Measurements from ENCODE around the gene PITX2.

DNA sequence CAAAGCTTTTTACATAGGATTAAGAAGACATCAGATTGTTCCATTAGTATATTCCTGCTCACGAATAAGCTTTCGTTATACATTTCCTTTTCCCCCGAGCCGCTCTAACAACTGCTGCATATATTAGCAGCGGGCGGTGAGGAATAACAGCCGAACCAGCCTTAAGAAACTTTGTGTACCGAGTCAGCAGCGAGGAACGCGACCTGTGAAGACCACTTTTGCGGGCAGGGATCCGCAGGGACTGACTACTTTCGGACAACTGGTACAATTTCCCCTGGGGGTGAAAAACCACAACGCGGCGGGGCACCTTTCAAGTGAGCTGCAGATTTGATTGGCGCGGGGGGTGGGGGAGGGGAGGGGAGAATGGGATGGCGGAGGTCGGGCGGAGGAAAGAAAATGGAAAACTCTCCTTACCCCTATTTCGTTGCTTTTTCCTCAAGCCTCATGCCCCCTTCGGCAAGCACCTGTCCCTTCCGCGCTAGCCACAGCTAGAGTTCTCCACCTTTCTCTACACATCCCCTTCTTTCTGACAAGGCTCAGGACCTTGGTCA lies 5.9 kb upstream of the PITX2 start:
- TF ChIP-seq, protein P1, sequence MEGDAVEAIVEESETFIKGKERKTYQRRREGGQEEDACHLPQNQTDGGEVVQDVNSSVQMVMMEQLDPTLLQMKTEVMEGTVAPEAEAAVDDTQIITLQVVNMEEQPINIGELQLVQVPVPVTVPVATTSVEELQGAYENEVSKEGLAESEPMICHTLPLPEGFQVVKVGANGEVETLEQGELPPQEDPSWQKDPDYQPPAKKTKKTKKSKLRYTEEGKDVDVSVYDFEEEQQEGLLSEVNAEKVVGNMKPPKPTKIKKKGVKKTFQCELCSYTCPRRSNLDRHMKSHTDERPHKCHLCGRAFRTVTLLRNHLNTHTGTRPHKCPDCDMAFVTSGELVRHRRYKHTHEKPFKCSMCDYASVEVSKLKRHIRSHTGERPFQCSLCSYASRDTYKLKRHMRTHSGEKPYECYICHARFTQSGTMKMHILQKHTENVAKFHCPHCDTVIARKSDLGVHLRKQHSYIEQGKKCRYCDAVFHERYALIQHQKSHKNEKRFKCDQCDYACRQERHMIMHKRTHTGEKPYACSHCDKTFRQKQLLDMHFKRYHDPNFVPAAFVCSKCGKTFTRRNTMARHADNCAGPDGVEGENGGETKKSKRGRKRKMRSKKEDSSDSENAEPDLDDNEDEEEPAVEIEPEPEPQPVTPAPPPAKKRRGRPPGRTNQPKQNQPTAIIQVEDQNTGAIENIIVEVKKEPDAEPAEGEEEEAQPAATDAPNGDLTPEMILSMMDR (IDR thresholded peaks at IDR 0.05), result no peak
- TF ChIP-seq POLR2A (IDR thresholded peaks at IDR 0.05), result no peak
- TF ChIP-seq EP300 (IDR thresholded peaks at IDR 0.05; ENCODE audit: low read depth), result no peak
- no peak for TF ChIP-seq POLR2AphosphoS5 (IDR thresholded peaks at IDR 0.05)

Measured in transverse colon (tissue), 4 donors.